ENCODE results near the gene WDR88.
A peak's percentile ranks its signal among the peaks of the same experiment; 100 is the strongest.
"Not testable (repeated sequence)": the region's sequence is repeated elsewhere in the genome, so short reads cannot be mapped to it uniquely, and the experiment has no call there.

The WDR88 gene

GRCh38 chr19:33214596-33214995, 82.7 kb downstream of the WDR88 start:
- DNase-seq = peak; percentile 29

DNA sequence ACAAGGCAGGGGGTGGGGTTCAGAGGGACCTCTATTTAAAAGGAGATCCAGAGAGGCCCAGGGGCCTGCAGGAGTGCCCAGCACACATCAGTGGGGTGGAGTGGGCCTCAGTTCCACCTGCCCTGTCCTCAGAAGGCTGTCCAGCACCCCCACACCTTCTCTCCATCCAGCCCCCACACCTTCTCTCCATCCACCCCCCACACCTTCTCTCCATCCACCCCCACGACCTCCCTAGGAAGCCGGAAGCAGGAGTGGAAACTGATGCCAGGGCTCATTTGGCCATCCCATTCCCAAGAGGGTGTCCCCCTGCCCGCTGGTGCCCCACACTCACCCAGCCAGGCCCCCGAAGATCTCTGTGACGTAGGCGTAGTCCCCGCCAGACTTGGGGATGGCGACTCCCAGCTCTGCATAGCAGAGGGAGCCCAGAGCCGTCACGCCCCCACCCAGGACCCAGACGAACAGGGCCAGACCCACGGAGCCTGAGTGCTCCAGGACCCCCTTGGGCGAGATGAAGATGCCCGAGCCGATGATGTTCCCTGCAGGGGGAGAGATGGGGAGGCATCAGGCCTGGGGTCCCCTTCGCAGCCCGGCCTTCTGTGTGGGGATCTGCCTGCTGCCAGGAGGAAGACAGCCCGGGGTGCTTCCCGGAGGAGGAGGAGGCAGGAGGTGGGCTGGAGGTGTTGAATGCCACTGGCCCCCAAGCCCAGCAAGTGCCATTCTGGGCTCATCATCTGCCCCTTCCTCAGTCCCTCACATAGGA, 83.7 kb downstream of the WDR88 start:
- no peak for DNase-seq

DNA sequence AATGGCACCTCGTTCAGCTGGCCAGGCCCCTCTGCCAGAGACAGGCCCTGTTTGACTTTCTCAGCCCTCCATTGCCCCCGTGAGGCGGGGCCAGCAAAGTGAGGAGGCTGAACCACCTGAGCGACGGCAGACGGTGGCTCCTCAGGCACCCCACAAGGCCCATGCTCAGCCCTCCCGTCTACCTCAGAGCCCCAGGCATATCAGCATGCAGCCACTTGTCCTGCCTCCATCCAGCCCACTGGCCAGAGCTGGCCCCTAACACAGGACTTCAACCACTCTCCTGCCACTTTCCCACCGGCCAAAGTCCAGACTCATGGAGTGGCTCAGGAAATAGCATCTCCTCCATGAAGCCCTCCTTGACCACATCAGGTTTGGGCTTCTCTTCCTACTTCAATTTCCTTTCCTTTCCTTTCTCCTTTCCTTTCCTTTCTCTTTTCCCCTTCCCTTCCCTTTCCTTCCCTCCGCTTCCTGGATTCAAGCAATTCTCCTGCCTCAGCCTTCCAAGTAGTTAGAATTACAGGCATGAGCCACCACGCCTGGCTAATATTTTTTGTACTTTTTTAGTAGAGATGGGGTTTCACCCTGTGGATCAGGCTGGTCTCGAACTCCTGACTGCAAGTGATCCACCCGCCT, 84.4 kb downstream of the WDR88 start:
- DNase-seq = no peak

GRCh38 chr19:33217881-33218280, 86.0 kb downstream of the WDR88 start:
- DNase-seq = no peak

GRCh38 chr19:33219261-33219815, 87.4 kb downstream of the WDR88 start:
- peak; percentile 25 for DNase-seq

GRCh38 chr19:33220115-33220514, 88.2 kb downstream of the WDR88 start:
- no peak for DNase-seq

DNA sequence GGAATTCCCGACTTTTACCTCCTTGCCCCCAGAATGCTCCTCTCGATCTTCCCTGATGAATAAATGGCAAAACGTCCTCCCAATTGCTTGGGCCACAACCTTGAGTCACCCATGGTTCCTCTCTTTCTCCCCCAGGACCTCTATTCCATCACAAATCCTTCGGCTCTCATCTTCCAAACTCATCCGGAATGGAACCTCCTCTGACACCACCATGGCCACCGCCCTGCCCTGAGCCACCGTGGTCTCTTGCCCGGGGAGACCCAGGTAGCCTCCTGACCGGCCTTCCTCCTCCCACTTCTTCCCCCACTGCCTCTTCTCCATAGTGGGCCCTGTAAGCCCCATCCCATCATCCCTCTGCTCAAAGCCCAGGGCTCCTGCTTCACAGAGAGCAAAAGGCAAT, 88.8 kb downstream of the WDR88 start:
- no peak for DNase-seq

GRCh38 chr19:33221638-33222037, 89.7 kb downstream of the WDR88 start:
- DNase-seq = no peak

- not testable (repeated sequence) for DNase-seq
These were observed 90.3 kb downstream of the WDR88 start for GRCh38 chr19:33222255-33222654.

DNA sequence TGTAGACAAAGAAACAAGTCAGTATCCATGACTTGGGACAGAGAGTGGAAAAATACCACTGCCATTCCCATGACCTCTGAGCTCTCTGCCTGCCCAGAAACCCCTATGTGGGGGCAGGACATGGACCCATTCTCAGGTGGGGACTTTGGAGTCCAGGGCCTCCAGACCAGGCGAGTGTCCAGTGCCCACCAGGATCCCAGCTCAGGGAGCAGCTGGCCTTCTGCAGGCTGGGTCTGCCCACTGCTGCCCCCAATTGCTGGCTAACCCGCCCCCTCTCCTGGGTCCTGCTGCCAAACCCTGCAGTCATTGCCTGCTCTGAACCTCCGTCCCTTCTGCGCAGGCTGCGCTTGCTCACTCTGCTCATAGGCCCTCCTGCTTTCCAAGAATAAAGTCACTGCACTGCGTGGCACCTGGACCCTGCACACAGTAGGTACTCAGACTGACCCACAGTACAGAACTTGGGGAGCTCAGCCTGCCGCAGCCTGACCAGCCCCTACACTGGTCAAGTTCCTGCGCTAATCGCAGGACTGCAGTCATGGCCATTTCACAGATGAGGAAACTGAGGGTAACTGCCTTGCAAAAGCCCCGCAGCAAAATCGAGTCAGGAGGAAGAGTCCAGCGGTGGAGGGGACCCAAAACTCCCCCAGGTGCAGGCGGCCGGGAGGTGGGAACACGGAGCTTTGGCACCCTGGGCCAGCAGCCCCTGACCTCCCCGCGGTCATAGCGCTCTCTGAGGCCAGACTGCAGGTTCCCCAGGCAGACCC, 93.0 kb downstream of the WDR88 start:
- no peak for DNase-seq

Measured in hematopoietic multipotent progenitor cell treated with erythropoietin and hydrocortisone succinate and interleukin-3 and kit ligand, for 4 days (in vitro differentiated cells).